K562 (cell line): Measurements from ENCODE around the gene SLC35D3. TPM values are rescaled to one million over a fixed set of nuclear protein-coding genes. Genes with fewer than 3 reads are reported as not detected.

Experiments
- ATAC-seq: fragments of 200-7000 bp; cut with Tn5 transposase; 3 replicates; pipeline ENCODE4 v1.9.1; 2020; ENCODE audit warnings: moderate library complexity
- BruUV-seq: library from RNA; stranded (reverse); fragments of 400-500 nt; replicated peaks from 2 replicates; lab custom pipeline; 2021; lab: Mats Ljungman, UMichigan
- CTCF ChIA-PET: fragments of 300-600 bp; formaldehyde crosslinking; extraction: SDS; loops from one replicate; lab custom pipeline; 2021; ENCODE audit warnings: low intra/inter-chr PET ratio; lab: Yijun Ruan, JAX
- POLR2A ChIA-PET: fragments of 300-600, 350-650 bp; sonication (Branson Sonifier 250); formaldehyde crosslinking; extraction: SDS; loops from one replicate; lab custom pipeline; 2021; ENCODE audit warnings: antibody characterized with exemption, inconsistent platforms; lab: Yijun Ruan, JAX
- DNase-seq, 4 experiments: peaks; one replicate each; pipeline versions ENCODE4 v3.0.0 to v3.0.0-alpha.2; 2011 to 2018; ENCODE audit warnings: low spot score in 3 of 4, mixed read lengths in 3 of 4; ENCODE audit errors: extremely low read depth in 1 of 4
- FAIRE-seq: peaks from 2 replicates; lab custom pipeline; 2011; peaks lifted over from hg19 to GRCh38; lab: Jason Lieb, UNC
- H2AFZ ChIP-seq: 2 replicates; pipeline ENCODE4 v1.6.0; 2011; ENCODE audit warnings: low read depth, low read length, control low read depth, inconsistent platforms
- H3K27ac ChIP-seq: fragments of 200-600 bp; 3 replicates; pipeline ENCODE4 v1.8.0; 2011; ENCODE audit warnings: low read depth, mild to moderate bottlenecking, control low read depth, inconsistent platforms, low read length, moderate library complexity, mixed read lengths; ENCODE audit errors: extremely low read depth
- H3K27me3 ChIP-seq, 2 experiments: fragments of 300-600 bp in 1 of 2; 2 replicates in 1 of 2; 3 replicates in 1 of 2; pipeline versions ENCODE4 v1.6.0 to v1.8.0; 2011; ENCODE audit warnings: inconsistent platforms in 2 of 2, low read length in 2 of 2, mild to moderate bottlenecking in 1 of 2, mixed read lengths in 1 of 2, moderate library complexity in 1 of 2; ENCODE audit not compliant: control insufficient read depth in 2 of 2, insufficient read depth in 2 of 2
- H3K36me3 ChIP-seq: fragments of 300-600 bp; 3 replicates; pipeline ENCODE4 v1.8.0; 2011; ENCODE audit warnings: mild to moderate bottlenecking, low read length, inconsistent platforms; ENCODE audit not compliant: control insufficient read depth, insufficient read depth
- H3K4me1 ChIP-seq, 2 experiments: fragments of 200-600 bp in 1 of 2; replicated peaks in 1 of 2; 2 replicates in 1 of 2; 3 replicates in 1 of 2; pipeline versions ENCODE4 v1.5.1 to v1.8.0; 2011; ENCODE audit warnings: inconsistent platforms in 2 of 2, low read length in 2 of 2, mild to moderate bottlenecking in 1 of 2, mixed read lengths in 1 of 2, moderate library complexity in 1 of 2; ENCODE audit not compliant: control insufficient read depth in 2 of 2, insufficient read depth in 2 of 2
- H3K4me2 ChIP-seq: 2 replicates; pipeline ENCODE4 v1.6.1; 2011; ENCODE audit warnings: low read length, control low read depth, inconsistent platforms, mixed read lengths; ENCODE audit not compliant: insufficient read depth
- H3K4me3 ChIP-seq: fragments of 200-600 bp; sonication (generic), shearing (Covaris generic); 2 replicates; pipeline ENCODE4 v1.5.1; 2016; ENCODE audit warnings: control low read depth, inconsistent platforms
- H3K79me2 ChIP-seq: fragments of 200-600 bp; 3 replicates; pipeline ENCODE4 v1.8.0; 2011; ENCODE audit warnings: low read length, inconsistent platforms; ENCODE audit not compliant: control insufficient read depth, insufficient read depth
- H3K9ac ChIP-seq, 2 experiments: 2 replicates each; pipeline versions ENCODE4 v1.6.0 to v1.6.1; 2011; ENCODE audit warnings: low read depth in 2 of 2, low read length in 2 of 2, control low read depth in 1 of 2, inconsistent platforms in 1 of 2, mild to moderate bottlenecking in 1 of 2, mixed read lengths in 1 of 2; ENCODE audit not compliant: insufficient read depth in 1 of 2
- H3K9me1 ChIP-seq: one replicate; pipeline ENCODE4 v1.6.0; 2011; ENCODE audit warnings: inconsistent platforms, mild to moderate bottlenecking, low read length, moderate library complexity; ENCODE audit not compliant: control insufficient read depth, insufficient read depth
- H3K9me3 ChIP-seq: replicated peaks from 2 replicates; pipeline ENCODE4 v1.5.1; 2011; ENCODE audit warnings: low read depth, low read length, inconsistent platforms; ENCODE audit not compliant: control insufficient read depth, insufficient read depth
- H4K20me1 ChIP-seq: replicated peaks from 2 replicates; pipeline ENCODE4 v1.6.1; 2011; ENCODE audit warnings: low read length, inconsistent platforms, mixed read lengths; ENCODE audit not compliant: control insufficient read depth, insufficient read depth
- CBFA2T2 ChIP-seq: fragments of 450-650 bp; conservative IDR thresholded peaks from 2 replicates; pipeline ENCODE4 v1.6.1; 2017; ENCODE audit warnings: mild to moderate bottlenecking
- CREB1 ChIP-seq, 2 experiments: sonication (generic) in 1 of 2; formaldehyde crosslinking in 1 of 2; IDR thresholded peaks; 2 replicates each; pipeline versions ENCODE4 v1.6.1 to v1.8.0; 2012 to 2022; ENCODE audit warnings: inconsistent platforms in 1 of 2, mild to moderate bottlenecking in 1 of 2, missing genetic modification reagents in 1 of 2, moderate library complexity in 1 of 2
- CREB3L1 ChIP-seq: fragments of 450-650 bp; IDR thresholded peaks from 2 replicates; pipeline ENCODE4 v1.6.1; 2014; ENCODE audit warnings: low read depth, mild to moderate bottlenecking, moderate library complexity, borderline replicate concordance
- CXXC5 ChIP-seq: fragments of 250-450 bp; sonication (Bioruptor Pico); IDR thresholded peaks from 2 replicates; pipeline ENCODE4 v1.8.0; 2022; ENCODE audit warnings: inconsistent platforms, mild to moderate bottlenecking, moderate library complexity
- FOXJ2 ChIP-seq: fragments of 200-800 bp; sonication (Bioruptor generic); IDR thresholded peaks from 2 replicates; pipeline ENCODE4 v1.6.1; 2016; ENCODE audit warnings: missing genetic modification characterization, missing compliant biosample characterization
- FOXM1 ChIP-seq, 2 experiments: fragments of 450-650 bp in 1 of 2; sonication (generic) in 1 of 2; formaldehyde crosslinking in 1 of 2; IDR thresholded peaks; 2 replicates each; pipeline versions ENCODE4 v1.6.1 to v1.9.0; 2017 to 2022; ENCODE audit warnings: low read depth in 2 of 2, mild to moderate bottlenecking in 2 of 2, missing genetic modification reagents in 1 of 2, moderate library complexity in 1 of 2
- HLTF ChIP-seq: fragments of 450-650 bp; IDR thresholded peaks from 2 replicates; pipeline ENCODE4 v1.6.1; 2016
- HNRNPH1 ChIP-seq: fragments of 200-400 bp; formaldehyde crosslinking; optimal IDR thresholded peaks from 2 replicates; pipeline ENCODE3; 2017; ENCODE audit warnings: low read depth, mild to moderate bottlenecking, low read length, moderate library complexity
- MECOM ChIP-seq: fragments of 250-450 bp; sonication (Bioruptor Pico); IDR thresholded peaks from 2 replicates; pipeline ENCODE4 v1.8.0; 2022; ENCODE audit warnings: inconsistent platforms
- TAL1 ChIP-seq: fragments of 450-650 bp; IDR thresholded peaks from 2 replicates; pipeline ENCODE4 v1.6.1; 2016; ENCODE audit warnings: mild to moderate bottlenecking
- ZNF232 ChIP-seq: sonication (generic); formaldehyde crosslinking; IDR thresholded peaks from 2 replicates; pipeline ENCODE4 v1.8.0; 2022; ENCODE audit warnings: mild to moderate bottlenecking, missing genetic modification reagents
- WGBS: fragments of 100-300 bp; shearing (Covaris generic); methylation state at CpG from one replicate; pipeline ENCODE4 v1.1.6; 2016; ENCODE audit warnings: low coverage, mixed read lengths; ENCODE audit not compliant: insufficient coverage; ENCODE audit errors: missing lambda C conversion rate; 5-methylcytosine and 5-hydroxymethylcytosine counted together
- in situ Hi-C: fragments of 300-500 bp; cut with MboI; formaldehyde crosslinking; loops from 4 replicates; pipeline ENCODE4 v1.15.0; 2018; ENCODE audit warnings: inconsistent platforms, mixed read lengths
- intact Hi-C: fragments of 100-400 bp; cut with micrococcal nuclease; formaldehyde crosslinking; loops from 2 replicates; pipeline ENCODE4 v1.14.2; 2022
- polyA plus RNA-seq, 8 experiments: library from polyadenylated mRNA; depleted of rRNA in 4 of 8; stranded (reverse) in 5 of 8; unstranded in 3 of 8; fragments of >200 nt; fragmentation: Nextera tagmentation in 2 of 8; fragmentation: Illumina TruSeq in 1 of 8; extraction: Ambion mirVana in 2 of 8; extraction: Trizol in 1 of 8; gene quantifications; 2 replicates each; pipeline versions ENCODE4 v1.2.1 to v1.2.3, GENCODE V29; 2011 to 2014; ENCODE audit warnings: inconsistent platforms in 1 of 8, missing spikeins in 1 of 8
- total RNA-seq, 7 experiments: library from RNA; depleted of rRNA in 6 of 7; stranded (reverse); fragments of >200 nt in 6 of 7; fragmentation: Illumina TruSeq in 2 of 7; extraction: Trizol in 2 of 7; gene quantifications; 2 replicates each; pipeline versions ENCODE4 v1.2.1 to v1.2.3, GENCODE V29; 2011 to 2021; ENCODE audit warnings: low replicate concordance in 1 of 7
- TF ChIP-seq, protein P1 (sequence below): fragments of 250-450 bp; sonication (Bioruptor Pico); IDR thresholded peaks from 2 replicates; pipeline ENCODE4 v1.5.0; 2021

Gene SLC35D3
- total and polyA plus RNA-seq, 9 of the 15 experiments (the other 6 are each of a cell fraction or from before 2014, with no cell fraction given): not detected

- TF ChIP-seq FOXM1 (IDR thresholded peaks at IDR 0.05; ENCODE audit: low read depth): no peak
- TF ChIP-seq FOXM1 (CRISPR knock-in tag; IDR thresholded peaks at IDR 0.05; ENCODE audit: low read depth): no peak
- TF ChIP-seq CREB3L1: no peak
- no peak for TF ChIP-seq FOXJ2 (tag)
- TF ChIP-seq CBFA2T2: no peak
- no peak for TF ChIP-seq TAL1
- TF ChIP-seq HLTF: no peak
- no peak for TF ChIP-seq HNRNPH1
- no peak for TF ChIP-seq CREB1 (IDR thresholded peaks at IDR 0.05)
- no peak for TF ChIP-seq CREB1 (CRISPR knock-in tag; IDR thresholded peaks at IDR 0.05)
- TF ChIP-seq, protein P1, sequence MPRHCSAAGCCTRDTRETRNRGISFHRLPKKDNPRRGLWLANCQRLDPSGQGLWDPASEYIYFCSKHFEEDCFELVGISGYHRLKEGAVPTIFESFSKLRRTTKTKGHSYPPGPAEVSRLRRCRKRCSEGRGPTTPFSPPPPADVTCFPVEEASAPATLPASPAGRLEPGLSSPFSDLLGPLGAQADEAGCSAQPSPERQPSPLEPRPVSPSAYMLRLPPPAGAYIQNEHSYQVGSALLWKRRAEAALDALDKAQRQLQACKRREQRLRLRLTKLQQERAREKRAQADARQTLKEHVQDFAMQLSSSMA (CRISPR knock-in tag): no peak
- TF ChIP-seq ZNF232 (CRISPR knock-in tag): no peak
- TF ChIP-seq MECOM (CRISPR knock-in tag): no peak
- no peak for TF ChIP-seq CXXC5 (CRISPR knock-in tag)
- TF ChIP-seq, all 486 proteins: peak for 0
- Histone ChIP-seq H3K27ac (no peak overlapping the region), H3K9me1 (no peaks in the 10 kb centered on the region), H3K27me3 (no peaks in the 10 kb centered on the region), H3K9me3 (no peaks in the 10 kb centered on the region), H3K4me3 (no peak overlapping the region), H3K4me2 (no peak overlapping the region), H3K79me2 (no peaks in the 10 kb centered on the region), H2AFZ (no peak overlapping the region), H3K4me1 (peaks cover 9 to 19% of the 10 kb centered on the region in 2 experiments; a peak in 3 of 5 replicates), H3K36me3 (no peaks in the 10 kb centered on the region; the same call in 2 of the 3 replicates), H4K20me1 (no peaks in the 10 kb centered on the region), H3K9ac (no peak overlapping the region)
- intact Hi-C loops (no loop called here), in situ Hi-C loops (no loop called here)
- POLR2A ChIA-PET: interaction anchor here (1.0 kb wide), 1 partner anchor 12 kb away, joined by 3 read pairs; no protein-coding TSS in a partner anchor
- 45% methylated on average over 1 of the region's 1 CpG for WGBS
- DNase-seq (no peak), ATAC-seq (no peak), FAIRE-seq (no peak)
- CTCF ChIA-PET: no interaction called here
- no TSS peak for BruUV-seq
Measured at GRCh38 chr6:136897071-136897470, 25.0 kb upstream of the SLC35D3 start.
